Immature natural killer cell (primary cell): Measurements from ENCODE around the gene CEP126. TPM values are rescaled to one million over a fixed set of nuclear protein-coding genes. Genes with fewer than 3 reads are reported as not detected.
A peak's percentile ranks its signal among the peaks of the same experiment; 100 is the strongest.
"Not testable (repeated sequence)": the region's sequence is repeated elsewhere in the genome, so short reads cannot be mapped to it uniquely, and the experiment has no call there.

Experiments
- DNase-seq, 3 donors: peaks; one replicate each; pipeline ENCODE4 v3.0.0; 2022; ENCODE audit warnings: mixed read lengths in 1 of 3
- H3K27ac Mint-ChIP-seq, 6 donors: one replicate each; pipeline ENCODE4 v1.8.0; 2020; ENCODE audit warnings: mixed read lengths in 6 of 6, mild to moderate bottlenecking in 5 of 6, inconsistent platforms in 4 of 6, moderate library complexity in 3 of 6
- H3K27me3 Mint-ChIP-seq, 3 donors: one replicate each; pipeline ENCODE4 v1.8.0; 2020 to 2021; ENCODE audit warnings: low read depth in 3 of 3, mild to moderate bottlenecking in 3 of 3, mixed read lengths in 3 of 3, moderate library complexity in 3 of 3, inconsistent platforms in 1 of 3
- H3K36me3 Mint-ChIP-seq, 3 donors: one replicate each; pipeline ENCODE4 v1.8.0; 2020; ENCODE audit warnings: mixed read lengths in 3 of 3, inconsistent platforms in 2 of 3, mild to moderate bottlenecking in 2 of 3
- H3K4me1 Mint-ChIP-seq, 2 donors: one replicate each; pipeline ENCODE4 v1.8.0; 2020; ENCODE audit warnings: inconsistent platforms in 2 of 2, mild to moderate bottlenecking in 2 of 2, mixed read lengths in 2 of 2, moderate library complexity in 1 of 2
- H3K4me3 Mint-ChIP-seq, 5 donors: one replicate each; pipeline ENCODE4 v1.8.0; 2020; ENCODE audit warnings: mild to moderate bottlenecking in 5 of 5, mixed read lengths in 5 of 5, inconsistent platforms in 3 of 5, moderate library complexity in 3 of 5
- H3K9me3 Mint-ChIP-seq, 6 donors: one replicate each; pipeline ENCODE4 v1.8.0; 2020; ENCODE audit warnings: mild to moderate bottlenecking in 6 of 6, mixed read lengths in 6 of 6, inconsistent platforms in 4 of 6, moderate library complexity in 3 of 6
- polyA plus RNA-seq, 3 donors: library from polyadenylated mRNA; unstranded; fragments of 300-500 nt; fragmentation: Illumina TruSeq; gene quantifications; one replicate each; pipeline ENCODE4 v1.2.3, GENCODE V29; 2021

Gene CEP126
- polyA plus RNA-seq, 3 donors from 2014 or later, result 0.62 to 4.2 (median 0.75) TPM

- no peak overlapping the region for H3K27ac Mint-ChIP-seq
- no peak for DNase-seq
- H3K9me3 Mint-ChIP-seq, result no peaks in the 10 kb centered on the region
- H3K36me3 Mint-ChIP-seq, result peaks cover 17 to 36% (median 30%) of the 10 kb centered on the region in 3 donors
- H3K4me1 Mint-ChIP-seq, result no peaks in the 10 kb centered on the region
- H3K4me3 Mint-ChIP-seq, result no peak overlapping the region
- no peaks in the 10 kb centered on the region for H3K27me3 Mint-ChIP-seq
These were observed 40.9 kb downstream of the CEP126 start for GRCh38 chr11:101955701-101956100.

GRCh38 chr11:101960231-101960630 lies 45.4 kb downstream of the CEP126 start:
- no peak for DNase-seq
- Mint-ChIP-seq H3K9me3 (no peaks in the 10 kb centered on the region), H3K4me3 (no peak overlapping the region), H3K27ac (no peak overlapping the region), H3K4me1 (no peaks in the 10 kb centered on the region), H3K27me3 (no peaks in the 10 kb centered on the region), H3K36me3 (peaks cover 36 to 54% (median 49%) of the 10 kb centered on the region in 3 donors)

- not testable (repeated sequence) for H3K27ac Mint-ChIP-seq, H3K4me1 Mint-ChIP-seq, H3K27me3 Mint-ChIP-seq, DNase-seq, H3K4me3 Mint-ChIP-seq, H3K9me3 Mint-ChIP-seq
- H3K36me3 Mint-ChIP-seq, result peaks cover 27 to 41% (median 33%) of the 10 kb centered on the region in 3 donors
These were observed 49.4 kb downstream of the CEP126 start for GRCh38 chr11:101964200-101964599.

GRCh38 chr11:101974255-101974654 lies 59.4 kb downstream of the CEP126 start:
- Mint-ChIP-seq H3K9me3 (peaks cover 0 to 3% (median 0%) of the 10 kb centered on the region in 6 donors), H3K27ac (peak overlapping the region in 1 of 6 donors; percentile 50), H3K4me3 (no peak overlapping the region), H3K4me1 (no peaks in the 10 kb centered on the region), H3K36me3 (peaks cover 0 to 12% (median 9%) of the 10 kb centered on the region in 3 donors), H3K27me3 (no peaks in the 10 kb centered on the region)
- DNase-seq, result no peak

- H3K9me3 Mint-ChIP-seq, result peaks cover 0 to 3% (median 0%) of the 10 kb centered on the region in 6 donors
- H3K27ac Mint-ChIP-seq, result no peak overlapping the region
- H3K27me3 Mint-ChIP-seq, result no peaks in the 10 kb centered on the region
- H3K36me3 Mint-ChIP-seq, result peaks cover 0 to 12% (median 9%) of the 10 kb centered on the region in 3 donors
- H3K4me1 Mint-ChIP-seq, result no peaks in the 10 kb centered on the region
- DNase-seq, result no peak
- no peak overlapping the region for H3K4me3 Mint-ChIP-seq
These were observed 60.0 kb downstream of the CEP126 start for GRCh38 chr11:101974771-101975170.

- Mint-ChIP-seq H3K4me1 (no peaks in the 10 kb centered on the region), H3K4me3 (no peak overlapping the region), H3K36me3 (peaks cover 5 to 17% (median 9%) of the 10 kb centered on the region in 3 donors), H3K27me3 (no peaks in the 10 kb centered on the region), H3K27ac (no peak overlapping the region), H3K9me3 (peaks cover 0 to 3% (median 0%) of the 10 kb centered on the region in 6 donors)
- DNase-seq, result no peak
These were observed 60.9 kb downstream of the CEP126 start for GRCh38 chr11:101975734-101976133.

GRCh38 chr11:101987370-101987769 lies 72.6 kb downstream of the CEP126 start:
- no peaks in the 10 kb centered on the region for H3K27me3 Mint-ChIP-seq
- DNase-seq, result no peak
- H3K36me3 Mint-ChIP-seq, result peaks cover 33 to 48% (median 44%) of the 10 kb centered on the region in 3 donors
- no peaks in the 10 kb centered on the region for H3K9me3 Mint-ChIP-seq
- H3K4me3 Mint-ChIP-seq, result no peak overlapping the region
- no peak overlapping the region for H3K27ac Mint-ChIP-seq
- H3K4me1 Mint-ChIP-seq, result no peaks in the 10 kb centered on the region

GRCh38 chr11:101993172-101993571 lies 78.4 kb downstream of the CEP126 start:
- DNase-seq, result no peak
- H3K27me3 Mint-ChIP-seq, result no peaks in the 10 kb centered on the region
- H3K36me3 Mint-ChIP-seq, result peaks cover 32 to 47% (median 46%) of the 10 kb centered on the region in 3 donors

GRCh38 chr11:101994052-101994469 lies 79.3 kb downstream of the CEP126 start:
- DNase-seq, H3K4me1 Mint-ChIP-seq, H3K4me3 Mint-ChIP-seq, H3K9me3 Mint-ChIP-seq, H3K27me3 Mint-ChIP-seq: not testable (repeated sequence)
- Mint-ChIP-seq H3K36me3 (peaks cover 32 to 51% (median 47%) of the 10 kb centered on the region in 3 donors), H3K27ac (peak overlapping the region in 1 of 6 donors; percentile 46)

More at GRCh38 chr11:101993172-101993571, 78.4 kb downstream of the CEP126 start:
- H3K4me1 Mint-ChIP-seq, result no peaks in the 10 kb centered on the region
- H3K9me3 Mint-ChIP-seq, result no peaks in the 10 kb centered on the region
- H3K4me3 Mint-ChIP-seq, result no peak overlapping the region
- no peak overlapping the region for H3K27ac Mint-ChIP-seq

- no peaks in the 10 kb centered on the region for H3K9me3 Mint-ChIP-seq
- H3K4me1 Mint-ChIP-seq, result no peaks in the 10 kb centered on the region
- no peak for DNase-seq
- no peak overlapping the region for H3K4me3 Mint-ChIP-seq
- no peak overlapping the region for H3K27ac Mint-ChIP-seq
- H3K27me3 Mint-ChIP-seq, result no peaks in the 10 kb centered on the region
- peaks cover 31 to 48% (median 46%) of the 10 kb centered on the region in 3 donors for H3K36me3 Mint-ChIP-seq
These were observed 81.3 kb downstream of the CEP126 start for GRCh38 chr11:101996111-101996510.

- H3K9me3 Mint-ChIP-seq, result no peaks in the 10 kb centered on the region
- H3K4me1 Mint-ChIP-seq, result no peaks in the 10 kb centered on the region
- no peaks in the 10 kb centered on the region for H3K27me3 Mint-ChIP-seq
- no peak overlapping the region for H3K4me3 Mint-ChIP-seq
- no peak for DNase-seq
- H3K27ac Mint-ChIP-seq, result peak overlapping the region in 1 of 6 donors; percentile 74
- H3K36me3 Mint-ChIP-seq, result peaks cover 8 to 13% (median 12%) of the 10 kb centered on the region in 3 donors
These were observed 87.0 kb downstream of the CEP126 start for GRCh38 chr11:102001657-102002338.

GRCh38 chr11:102004220-102004619 lies 89.4 kb downstream of the CEP126 start:
- H3K9me3 Mint-ChIP-seq, result no peaks in the 10 kb centered on the region
- H3K27ac Mint-ChIP-seq, result peak overlapping the region in 1 of 6 donors; percentile 28
- no peak for DNase-seq
- peaks cover 3 to 4% (median 3%) of the 10 kb centered on the region in 3 donors for H3K36me3 Mint-ChIP-seq
- no peak overlapping the region for H3K4me3 Mint-ChIP-seq
- no peaks in the 10 kb centered on the region for H3K27me3 Mint-ChIP-seq
- H3K4me1 Mint-ChIP-seq, result peaks cover 2 to 6% of the 10 kb centered on the region in 2 donors

GRCh38 chr11:102005306-102005705 lies 90.5 kb downstream of the CEP126 start:
- no peak for DNase-seq
- H3K4me1 Mint-ChIP-seq, result peaks cover 2 to 6% of the 10 kb centered on the region in 2 donors
- no peaks in the 10 kb centered on the region for H3K9me3 Mint-ChIP-seq
- peaks cover 0 to 3% (median 3%) of the 10 kb centered on the region in 3 donors for H3K36me3 Mint-ChIP-seq
- H3K27me3 Mint-ChIP-seq, result peaks cover 0 to 5% (median 5%) of the 10 kb centered on the region in 3 donors
- no peak overlapping the region for H3K4me3 Mint-ChIP-seq
- H3K27ac Mint-ChIP-seq, result peak overlapping the region in 1 of 6 donors; percentile 49

GRCh38 chr11:102006835-102007566 lies 92.2 kb downstream of the CEP126 start:
- no peak for DNase-seq
- Mint-ChIP-seq H3K36me3 (peaks cover 0 to 3% (median 0%) of the 10 kb centered on the region in 3 donors), H3K9me3 (no peaks in the 10 kb centered on the region), H3K4me3 (no peak overlapping the region), H3K4me1 (peaks cover 2 to 6% of the 10 kb centered on the region in 2 donors), H3K27me3 (peaks cover 0 to 6% (median 5%) of the 10 kb centered on the region in 3 donors), H3K27ac (no peak overlapping the region)
